ENCODE data around the gene EHBP1L1.

- TF ChIP-seq CTCF (IDR thresholded peaks at IDR 0.05): no peak
- no peak for TF ChIP-seq POLR2A (IDR thresholded peaks at IDR 0.05)
Measured at GRCh38 chr11:65557280-65558001, 18.4 kb upstream of the EHBP1L1 start.

All from ovary (tissue), 3 donors.